NT2/D1 (cell line): Measurements from ENCODE around the gene ZSCAN5A.
A peak's percentile ranks its signal among the peaks of the same experiment; 100 is the strongest.
"Not testable (repeated sequence)": the region's sequence is repeated elsewhere in the genome, so short reads cannot be mapped to it uniquely, and the experiment has no call there.

Source experiments
- DNase-seq: peaks from one replicate; pipeline ENCODE4 v3.0.0-alpha.2; 2011; ENCODE audit warnings: low read depth, low spot score
- H3K27me3 ChIP-seq: 2 replicates; pipeline ENCODE4 v1.6.0; 2011; ENCODE audit warnings: mild to moderate bottlenecking; ENCODE audit not compliant: insufficient read length, insufficient read depth
- H3K36me3 ChIP-seq: 2 replicates; pipeline ENCODE4 v1.6.1; 2011; ENCODE audit warnings: mild to moderate bottlenecking, low read length, mixed read lengths; ENCODE audit not compliant: insufficient read depth, insufficient read length
- H3K4me1 ChIP-seq: 2 replicates; pipeline ENCODE4 v1.5.1; 2011; ENCODE audit not compliant: insufficient read depth, insufficient read length
- H3K4me3 ChIP-seq: 2 replicates; pipeline ENCODE4 v1.5.1; 2011; ENCODE audit warnings: low read depth; ENCODE audit not compliant: insufficient read length
- H3K9ac ChIP-seq: 2 replicates; pipeline ENCODE4 v1.6.0; 2011; ENCODE audit warnings: low read depth; ENCODE audit not compliant: insufficient read length
- H3K9me3 ChIP-seq: 2 replicates; pipeline ENCODE4 v1.5.1; 2011; ENCODE audit warnings: mild to moderate bottlenecking, low read length; ENCODE audit not compliant: insufficient read depth
- SUZ12 ChIP-seq: IDR thresholded peaks from 2 replicates; pipeline ENCODE4 v1.6.1; 2011; ENCODE audit not compliant: insufficient read length, insufficient read depth; ENCODE audit errors: extremely low read depth
- YY1 ChIP-seq: IDR thresholded peaks from 2 replicates; pipeline ENCODE4 v1.6.1; 2011; ENCODE audit not compliant: insufficient read length, insufficient read depth
- ZNF274 ChIP-seq: IDR thresholded peaks from 2 replicates; pipeline ENCODE4 v1.6.1; 2011; ENCODE audit warnings: mild to moderate bottlenecking, low read depth, low read length

The ZSCAN5A gene

GRCh38 chr19:56312787-56313657 is 1.6 kb downstream of the ZSCAN5A start:
- DNase-seq = no peak
- Histone ChIP-seq H3K9me3 (peaks cover 8% of the 10 kb centered on the region; the same call in 1 of the 2 replicates), H3K27me3 (no peaks in the 10 kb centered on the region), H3K36me3 (peaks cover 29% of the 10 kb centered on the region), H3K4me1 (no peaks in the 10 kb centered on the region), H3K9ac (no peak overlapping the region), H3K4me3 (no peak overlapping the region)
- TF ChIP-seq SUZ12 = no peak
- no peak for TF ChIP-seq ZNF274
- TF ChIP-seq YY1 = no peak

GRCh38 chr19:56312342-56312741 is 2.3 kb downstream of the ZSCAN5A start:
- Histone ChIP-seq H3K27me3 (no peaks in the 10 kb centered on the region), H3K4me1 (no peaks in the 10 kb centered on the region), H3K9me3 (peaks cover 8% of the 10 kb centered on the region; the same call in 1 of the 2 replicates), H3K9ac (no peak overlapping the region), H3K36me3 (peaks cover 29% of the 10 kb centered on the region), H3K4me3 (no peak overlapping the region)
- no peak for DNase-seq
- TF ChIP-seq YY1 (no peak), ZNF274 (no peak), SUZ12 (no peak)

- H3K9ac ChIP-seq = no peak overlapping the region
- H3K4me1 ChIP-seq = no peaks in the 10 kb centered on the region
- peaks cover 35% of the 10 kb centered on the region for H3K36me3 ChIP-seq
- H3K27me3 ChIP-seq = no peaks in the 10 kb centered on the region
- H3K4me3 ChIP-seq = no peak overlapping the region
- no peak for TF ChIP-seq SUZ12
- TF ChIP-seq YY1 = no peak
- no peak for DNase-seq
- peaks cover 8% of the 10 kb centered on the region; the same call in 1 of the 2 replicates for H3K9me3 ChIP-seq
Observed at GRCh38 chr19:56310462-56310861, 4.2 kb downstream of the ZSCAN5A start.

- no peak overlapping the region for H3K4me3 ChIP-seq
- H3K9ac ChIP-seq = no peak overlapping the region
- no peaks in the 10 kb centered on the region for H3K27me3 ChIP-seq
- H3K9me3 ChIP-seq = peaks cover 8% of the 10 kb centered on the region; the same call in 1 of the 2 replicates
- H3K4me1 ChIP-seq = no peaks in the 10 kb centered on the region
- no peak for TF ChIP-seq ZNF274
- no peak for TF ChIP-seq SUZ12
- no peak for TF ChIP-seq YY1
- peak; percentile 30 for DNase-seq
- peaks cover 43% of the 10 kb centered on the region for H3K36me3 ChIP-seq
Observed at GRCh38 chr19:56309511-56310185, 5.0 kb downstream of the ZSCAN5A start.

- peaks cover 43% of the 10 kb centered on the region for H3K36me3 ChIP-seq
- no peak for DNase-seq
- H3K9ac ChIP-seq = no peak overlapping the region
- H3K9me3 ChIP-seq = peaks cover 8% of the 10 kb centered on the region; the same call in 1 of the 2 replicates
- TF ChIP-seq YY1 (no peak), SUZ12 (no peak), ZNF274 (no peak)
- no peaks in the 10 kb centered on the region for H3K4me1 ChIP-seq
- no peaks in the 10 kb centered on the region for H3K27me3 ChIP-seq
- H3K4me3 ChIP-seq = no peak overlapping the region
Observed at GRCh38 chr19:56308792-56309191, 5.8 kb downstream of the ZSCAN5A start.

- H3K4me1 ChIP-seq, H3K4me3 ChIP-seq, H3K9me3 ChIP-seq, DNase-seq, H3K9ac ChIP-seq, H3K27me3 ChIP-seq: not testable (repeated sequence)
- H3K36me3 ChIP-seq = peaks cover 36% of the 10 kb centered on the region
Observed at GRCh38 chr19:56307062-56307461, 7.6 kb downstream of the ZSCAN5A start.

GRCh38 chr19:56306016-56306415 is 8.6 kb downstream of the ZSCAN5A start:
- Histone ChIP-seq H3K27me3 (no peaks in the 10 kb centered on the region), H3K4me3 (no peak overlapping the region), H3K36me3 (peaks cover 38% of the 10 kb centered on the region), H3K9ac (no peak overlapping the region), H3K9me3 (peaks cover 8% of the 10 kb centered on the region; the same call in 1 of the 2 replicates), H3K4me1 (no peaks in the 10 kb centered on the region)
- no peak for DNase-seq
- no peak for TF ChIP-seq ZNF274
- TF ChIP-seq YY1 = no peak
- no peak for TF ChIP-seq SUZ12
